Amygdala (tissue), 56 donors: Measurements from ENCODE around the gene C3orf22.

Experiments
- DNase-seq, 56 donors: peaks; one replicate each; lab custom pipeline; 2025; lab: John Stamatoyannopoulos, UW

C3orf22 gene

GRCh38 chr3:126529585-126530170 lies 29.1 kb downstream of the C3orf22 start:
- DNase-seq = no peak

DNA sequence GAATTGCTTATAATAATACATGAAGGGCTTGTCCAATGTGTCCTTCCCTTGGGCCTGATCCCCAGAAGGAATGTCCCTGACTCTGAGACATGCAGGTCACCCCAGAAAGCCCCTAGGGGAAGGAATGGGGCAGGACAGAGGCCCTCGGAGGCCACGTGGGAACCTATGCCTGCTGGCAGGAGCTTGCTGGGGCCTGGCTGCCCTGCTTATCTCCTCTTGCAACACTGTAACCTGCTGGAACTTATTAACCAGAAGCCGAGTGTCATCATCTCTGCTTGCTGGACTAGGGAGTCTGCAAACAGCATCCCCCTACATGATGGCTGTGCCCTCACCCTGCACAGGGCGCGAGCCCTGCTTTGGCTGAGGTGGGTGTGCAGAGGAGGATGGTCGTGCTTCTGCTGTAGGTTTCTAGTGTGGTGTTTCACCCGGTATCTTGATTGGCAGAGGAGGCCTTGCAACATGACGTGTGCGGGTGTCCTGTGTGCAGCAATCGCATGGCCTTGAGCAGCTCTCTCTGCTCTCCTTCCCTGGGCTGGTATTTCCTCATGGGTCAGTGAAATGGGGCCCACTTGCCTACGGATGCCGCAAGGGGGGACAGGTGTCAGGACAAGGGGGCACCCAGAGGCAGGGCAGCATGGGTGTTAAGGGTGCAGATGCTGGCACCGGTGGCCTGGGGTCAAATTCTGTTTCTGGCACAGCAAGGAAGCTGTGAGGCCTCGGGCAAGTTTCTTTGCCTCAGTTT lies 29.8 kb downstream of the C3orf22 start:
- no peak for DNase-seq

- DNase-seq = no peak
These were observed 30.3 kb downstream of the C3orf22 start for GRCh38 chr3:126528419-126528799.

DNA sequence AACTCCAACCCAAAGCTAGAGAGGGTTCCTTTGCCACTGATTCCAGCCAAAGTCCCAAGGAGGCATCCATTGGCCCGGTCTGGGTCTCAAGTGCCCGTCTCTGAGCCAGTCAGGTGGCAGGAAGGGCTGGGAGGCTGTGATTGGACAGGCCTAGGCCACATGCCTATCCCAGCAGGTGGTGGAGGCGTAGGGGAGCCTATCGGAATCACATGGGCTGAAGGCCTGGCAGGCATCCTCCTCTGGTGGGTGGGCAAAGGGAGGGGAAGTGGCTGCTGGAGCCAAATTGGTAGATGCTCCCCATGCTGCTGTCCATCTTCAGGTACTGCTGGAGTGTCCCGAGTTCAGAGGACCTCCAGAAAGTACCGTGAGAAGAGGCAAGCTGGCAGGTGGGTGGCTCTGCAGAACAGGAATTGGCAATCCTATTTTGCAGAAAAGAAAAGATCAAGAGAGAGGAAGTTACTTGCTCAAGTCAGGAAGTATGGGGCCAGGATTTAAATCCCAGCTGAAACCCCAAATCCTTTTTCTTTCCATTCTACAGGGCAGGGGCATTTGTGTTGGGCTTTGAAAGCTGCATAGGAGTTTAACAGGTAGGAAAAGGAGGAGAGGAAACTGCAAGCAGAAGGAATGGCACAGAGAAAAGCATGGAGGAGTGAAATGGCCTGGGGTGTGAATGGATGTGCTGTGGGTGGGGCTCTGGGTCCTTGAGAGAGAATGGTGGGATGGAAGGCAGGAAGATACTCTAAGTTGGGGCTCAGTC lies 31.1 kb downstream of the C3orf22 start:
- no peak for DNase-seq

DNA sequence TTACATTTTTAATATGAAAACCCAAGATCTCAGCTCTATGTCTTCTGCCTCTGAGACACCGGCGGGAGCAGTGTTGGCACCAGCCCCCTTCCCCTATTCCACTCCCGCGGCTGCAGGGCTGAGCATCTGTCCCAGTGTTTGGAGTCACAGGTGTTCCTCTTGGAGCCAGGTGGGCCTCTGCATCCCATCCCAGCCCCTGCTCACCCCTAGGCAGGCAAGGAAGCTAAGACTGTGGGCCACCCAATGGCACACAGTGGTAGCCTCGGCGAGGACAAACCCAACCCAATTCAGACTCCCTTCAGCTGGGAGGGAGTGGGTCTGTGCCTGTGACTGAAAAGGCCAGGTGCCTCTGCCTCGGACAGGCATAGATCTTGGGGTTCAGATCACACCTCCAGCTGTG lies 31.7 kb downstream of the C3orf22 start:
- no peak for DNase-seq

DNA sequence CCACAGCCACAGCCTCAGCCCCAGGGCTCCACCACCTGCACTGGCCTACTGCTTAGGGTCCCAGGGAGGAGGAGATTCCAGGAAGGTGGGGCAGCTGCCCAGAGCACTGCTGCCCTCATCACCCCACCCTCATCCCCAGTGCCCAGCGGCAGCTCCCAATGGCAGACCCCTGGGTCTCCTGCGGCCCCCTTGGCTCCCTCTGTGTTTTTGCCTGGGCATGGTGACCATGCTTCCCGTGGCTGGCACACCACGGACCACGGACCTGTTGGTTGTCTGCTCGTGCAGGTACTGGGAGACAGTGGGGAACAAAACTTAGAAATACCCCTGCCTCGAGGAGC lies 32.1 kb downstream of the C3orf22 start:
- DNase-seq = no peak

DNA sequence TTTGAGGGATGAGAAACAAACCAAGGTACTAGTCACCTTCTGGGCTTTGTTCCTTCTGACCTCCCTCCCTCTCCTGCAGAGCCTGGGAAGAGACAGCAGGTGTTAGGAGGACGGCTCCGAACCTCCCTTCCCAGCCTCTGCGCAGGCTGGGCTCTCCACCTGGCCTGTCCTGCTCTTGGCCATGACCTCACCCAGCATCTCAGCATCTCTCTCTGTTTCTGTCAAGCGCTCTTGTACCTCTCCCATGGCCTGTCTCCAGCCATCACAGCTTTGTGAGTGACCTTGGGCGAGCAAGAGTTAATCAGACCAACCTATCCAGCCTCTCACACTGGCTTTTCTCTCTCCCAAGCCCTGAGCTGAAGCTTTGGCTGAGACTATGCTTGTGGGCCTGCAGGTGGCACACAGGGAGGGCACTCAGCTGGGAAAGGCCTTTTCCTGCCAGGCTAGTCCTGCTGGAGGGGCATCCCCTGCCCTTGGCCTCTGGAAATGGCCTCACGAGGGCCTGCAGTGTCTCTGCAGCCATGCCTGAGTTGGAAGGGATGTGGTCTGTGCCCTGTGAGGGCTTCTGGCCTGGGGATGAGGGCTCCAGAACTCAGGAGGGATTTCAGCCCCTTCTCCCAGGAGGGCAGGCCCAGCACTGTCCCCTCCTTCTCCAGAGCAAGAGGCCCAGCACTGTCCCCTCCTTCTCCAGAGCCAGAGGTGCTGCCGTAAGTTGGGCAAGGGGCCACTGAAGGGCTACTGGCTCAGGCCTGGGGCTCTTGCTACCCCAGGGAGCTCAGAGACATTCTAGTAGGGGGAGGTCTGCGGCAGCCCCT lies 32.7 kb downstream of the C3orf22 start:
- no peak for DNase-seq

- no peak for DNase-seq
These were observed 33.5 kb downstream of the C3orf22 start for GRCh38 chr3:126525091-126525852.

DNA sequence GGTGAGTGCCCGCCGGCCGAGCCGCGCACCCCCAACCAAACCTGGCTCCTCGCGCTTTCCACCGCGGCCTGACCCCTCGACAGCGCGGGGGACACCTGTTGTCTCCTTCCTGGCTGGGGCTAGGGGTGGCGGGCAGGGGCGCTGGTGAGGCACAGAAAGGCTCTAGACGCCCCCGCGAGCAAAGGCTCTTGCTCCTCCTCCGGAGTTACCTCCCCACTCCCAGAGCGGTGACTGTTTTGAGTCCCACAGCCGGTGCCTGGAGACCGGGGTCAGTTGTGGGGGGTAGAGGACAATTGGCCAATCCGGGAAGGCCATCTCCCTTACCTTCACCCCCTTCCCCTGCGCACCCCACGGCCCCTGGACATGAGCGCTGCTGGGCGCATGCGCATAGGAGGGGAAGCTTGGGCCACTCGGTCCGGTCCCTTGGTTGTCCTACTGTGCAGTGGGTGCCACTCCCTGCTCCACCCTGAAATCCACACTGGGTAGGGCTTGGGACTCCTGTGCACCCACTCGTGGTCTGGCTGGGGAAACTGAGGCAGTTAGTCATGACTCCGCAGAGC lies 34.2 kb downstream of the C3orf22 start:
- peak in 1 of 56 donors; percentile 48 for DNase-seq

GRCh38 chr3:126523745-126524428 lies 34.8 kb downstream of the C3orf22 start, which contains the start of gene CHST13:
Gene CHST13 (plus strand): TSS chr3:126524155. CDS start chr3:126524333, 178 bp downstream.
- DNase-seq = peak in 5 of 56 donors; percentile 10 to 48 (median 21)

DNA sequence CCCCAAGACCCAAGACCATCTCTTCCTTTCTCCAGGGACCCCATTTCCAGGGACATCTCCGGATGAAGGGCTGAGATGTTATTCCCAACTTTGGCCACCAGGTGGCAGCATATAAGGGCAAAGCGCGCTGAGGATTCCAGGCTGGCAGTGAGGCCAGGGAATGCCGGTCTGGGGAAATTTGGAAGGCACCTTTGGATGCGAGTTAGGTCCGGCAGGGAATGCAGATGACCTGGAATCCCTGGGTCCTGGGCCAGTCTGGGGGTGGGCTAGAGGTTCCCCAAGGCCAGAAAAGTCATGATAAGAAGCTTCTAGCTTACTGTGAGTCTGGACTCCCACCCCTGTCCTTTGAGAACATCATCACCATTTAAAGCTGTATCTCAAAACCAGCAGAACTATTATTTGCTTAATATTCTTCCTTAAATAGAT lies 36.4 kb downstream of the C3orf22 start:
- DNase-seq = peak in 39 of 56 donors; percentile 8 to 75 (median 36)

DNA sequence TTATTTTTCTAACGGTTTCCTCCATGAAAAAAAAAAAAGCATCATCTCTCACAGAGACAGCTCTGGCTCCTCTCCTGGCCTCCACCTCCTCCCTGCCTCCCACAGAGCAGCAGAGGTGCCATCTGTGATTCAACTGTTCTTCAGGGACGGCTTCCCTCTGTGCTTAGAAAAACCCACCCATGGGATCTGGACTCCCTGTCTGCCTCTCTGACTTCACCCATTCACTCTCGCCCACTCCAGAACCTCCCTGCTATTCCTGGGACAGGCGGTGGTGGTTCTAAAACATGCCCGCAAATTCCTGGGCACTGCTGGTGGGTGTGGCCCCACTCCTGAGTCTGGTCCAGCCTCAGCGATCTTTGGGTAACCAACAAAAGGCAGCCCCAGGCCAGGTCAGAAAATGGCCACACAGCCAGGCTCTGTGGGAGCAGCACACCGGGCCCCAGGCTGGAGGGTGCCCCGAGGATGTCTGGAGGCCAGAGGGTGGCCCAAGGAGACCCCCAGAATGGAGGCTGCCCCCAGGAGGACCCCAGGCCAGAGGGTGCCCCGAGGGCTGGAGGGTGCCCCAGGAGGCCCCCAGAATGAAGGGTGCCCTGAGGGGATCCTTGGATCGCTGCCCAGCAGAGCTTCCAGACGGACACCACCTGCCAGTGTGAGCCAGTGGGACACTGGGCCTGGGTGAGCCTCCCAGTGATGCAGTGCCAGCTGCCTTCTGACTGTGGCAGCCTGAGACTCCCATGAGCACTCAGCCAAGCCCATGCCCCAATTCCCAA lies 37.4 kb downstream of the C3orf22 start:
- peak in 13 of 56 donors; percentile 13 to 70 (median 36) for DNase-seq

- no peak for DNase-seq
These were observed 39.0 kb downstream of the C3orf22 start for GRCh38 chr3:126519506-126520455.

DNA sequence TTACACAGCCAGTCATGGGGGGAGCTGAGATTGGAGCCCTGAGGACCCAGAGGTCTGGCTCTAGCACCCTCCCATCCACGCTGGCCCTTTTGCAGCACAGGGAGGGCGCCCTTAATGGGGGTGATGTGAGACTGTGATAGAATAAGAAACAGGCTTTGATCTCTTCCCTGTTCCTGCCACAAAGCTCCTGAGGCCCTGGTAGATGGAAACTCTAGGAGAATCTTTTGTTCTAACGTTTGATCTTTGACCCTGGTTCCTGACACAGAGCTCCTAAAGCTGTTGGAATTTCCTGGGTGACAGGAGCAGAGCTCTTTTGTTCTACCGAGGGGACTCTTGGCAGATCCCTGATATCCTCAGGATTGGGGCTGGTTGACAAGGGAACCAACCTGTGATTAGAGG lies 40.0 kb downstream of the C3orf22 start:
- DNase-seq = no peak

GRCh38 chr3:126517986-126518778 lies 40.5 kb downstream of the C3orf22 start:
- no peak for DNase-seq

GRCh38 chr3:126517291-126517951 lies 41.3 kb downstream of the C3orf22 start, which contains the start of gene UROC1:
Gene UROC1 (minus strand): TSS chr3:126517773. CDS start chr3:126517719, 54 bp downstream.
- no peak for DNase-seq
